ENCODE measurements around the gene TIPARP.
A peak's percentile ranks its signal among the peaks of the same experiment; 100 is the strongest.
"Not testable (repeated sequence)": the region's sequence is repeated elsewhere in the genome, so short reads cannot be mapped to it uniquely, and the experiment has no call there.

The TIPARP gene

GRCh38 chr3:156639414-156640023 lies 34.9 kb upstream of the TIPARP start:
- H3K4me3 Mint-ChIP-seq: no peak overlapping the region
- peaks cover 15% of the 10 kb centered on the region for H3K4me1 Mint-ChIP-seq
- ATAC-seq: no peak

GRCh38 chr3:156641618-156641975 lies 32.8 kb upstream of the TIPARP start:
- H3K9me3 Mint-ChIP-seq: no peaks in the 10 kb centered on the region
- peaks cover 15% of the 10 kb centered on the region for H3K4me1 Mint-ChIP-seq
- DNase-seq (ENCODE audit: low spot score in 2 of 2) (no peak), ATAC-seq (no peak)
- no peaks in the 10 kb centered on the region for H3K36me3 Mint-ChIP-seq
- H3K27ac Mint-ChIP-seq: no peak overlapping the region
- H3K4me3 Mint-ChIP-seq: no peak overlapping the region

More at GRCh38 chr3:156639414-156640023, 34.9 kb upstream of the TIPARP start:
- DNase-seq (ENCODE audit: low spot score in 2 of 2): no peak
- Mint-ChIP-seq H3K36me3 (no peaks in the 10 kb centered on the region), H3K27ac (no peak overlapping the region), H3K9me3 (no peaks in the 10 kb centered on the region)

- H3K4me1 Mint-ChIP-seq: peaks cover 19% of the 10 kb centered on the region
These were observed 31.4 kb upstream of the TIPARP start for GRCh38 chr3:156642750-156643728.

GRCh38 chr3:156643729-156644389 lies 30.5 kb upstream of the TIPARP start:
- Mint-ChIP-seq H3K36me3 (no peaks in the 10 kb centered on the region), H3K27ac (peak overlapping the region; percentile 59), H3K9me3 (no peaks in the 10 kb centered on the region), H3K4me3 (peak overlapping the region; percentile 43), H3K4me1 (peaks cover 26% of the 10 kb centered on the region)
- no peak for DNase-seq (ENCODE audit: low spot score in 2 of 2)
- peak; percentile 87 for ATAC-seq

More at GRCh38 chr3:156642750-156643728, 31.4 kb upstream of the TIPARP start:
- peak overlapping the region; percentile 43 for H3K4me3 Mint-ChIP-seq
- ATAC-seq: peak; percentile 52
- peak overlapping the region; percentile 59 for H3K27ac Mint-ChIP-seq
- no peaks in the 10 kb centered on the region for H3K9me3 Mint-ChIP-seq
- H3K36me3 Mint-ChIP-seq: no peaks in the 10 kb centered on the region
- DNase-seq (ENCODE audit: low spot score in 2 of 2): no peak

- no peaks in the 10 kb centered on the region for H3K9me3 Mint-ChIP-seq
- no peak overlapping the region for H3K27ac Mint-ChIP-seq
- H3K36me3 Mint-ChIP-seq: no peaks in the 10 kb centered on the region
- DNase-seq (ENCODE audit: low spot score in 2 of 2) (no peak), ATAC-seq (no peak)
- H3K4me3 Mint-ChIP-seq: no peak overlapping the region
- H3K4me1 Mint-ChIP-seq: peaks cover 26% of the 10 kb centered on the region
These were observed 29.4 kb upstream of the TIPARP start for GRCh38 chr3:156644958-156645357.

- ATAC-seq (no peak), DNase-seq (ENCODE audit: low spot score in 2 of 2) (no peak)
- no peaks in the 10 kb centered on the region for H3K36me3 Mint-ChIP-seq
- H3K4me3 Mint-ChIP-seq: no peak overlapping the region
- H3K27ac Mint-ChIP-seq: no peak overlapping the region
- peaks cover 26% of the 10 kb centered on the region for H3K4me1 Mint-ChIP-seq
- no peaks in the 10 kb centered on the region for H3K9me3 Mint-ChIP-seq
These were observed 27.4 kb upstream of the TIPARP start for GRCh38 chr3:156646958-156647357.

GRCh38 chr3:156648086-156648485 lies 26.3 kb upstream of the TIPARP start:
- no peak overlapping the region for H3K27ac Mint-ChIP-seq
- no peaks in the 10 kb centered on the region for H3K36me3 Mint-ChIP-seq
- ATAC-seq (peak; percentile 70), DNase-seq (ENCODE audit: low spot score in 2 of 2) (no peak)
- peaks cover 23% of the 10 kb centered on the region for H3K4me1 Mint-ChIP-seq
- no peak overlapping the region for H3K4me3 Mint-ChIP-seq
- H3K9me3 Mint-ChIP-seq: no peaks in the 10 kb centered on the region

- no peak for ATAC-seq
These were observed 24.7 kb upstream of the TIPARP start for GRCh38 chr3:156649681-156650080.

GRCh38 chr3:156652661-156653060 lies 21.7 kb upstream of the TIPARP start:
- DNase-seq (ENCODE audit: low spot score in 2 of 2); H3K27ac Mint-ChIP-seq; H3K4me3 Mint-ChIP-seq; H3K36me3 Mint-ChIP-seq; ATAC-seq; H3K9me3 Mint-ChIP-seq: not testable (repeated sequence)
- H3K4me1 Mint-ChIP-seq: peaks cover 10% of the 10 kb centered on the region

More at GRCh38 chr3:156649681-156650080, 24.7 kb upstream of the TIPARP start:
- no peak for DNase-seq (ENCODE audit: low spot score in 2 of 2)
- Mint-ChIP-seq H3K36me3 (no peaks in the 10 kb centered on the region), H3K27ac (no peak overlapping the region), H3K4me1 (peaks cover 10% of the 10 kb centered on the region), H3K9me3 (no peaks in the 10 kb centered on the region), H3K4me3 (no peak overlapping the region)

- H3K27ac Mint-ChIP-seq: no peak overlapping the region
- H3K4me1 Mint-ChIP-seq: no peaks in the 10 kb centered on the region
- DNase-seq (ENCODE audit: low spot score in 2 of 2): no peak
- no peak overlapping the region for H3K4me3 Mint-ChIP-seq
- ATAC-seq: no peak
- no peaks in the 10 kb centered on the region for H3K9me3 Mint-ChIP-seq
- no peaks in the 10 kb centered on the region for H3K36me3 Mint-ChIP-seq
These were observed 19.6 kb upstream of the TIPARP start for GRCh38 chr3:156654834-156655233.

GRCh38 chr3:156655819-156656550 lies 18.4 kb upstream of the TIPARP start:
- no peaks in the 10 kb centered on the region for H3K9me3 Mint-ChIP-seq
- no peak overlapping the region for H3K4me3 Mint-ChIP-seq
- ATAC-seq (no peak), DNase-seq (ENCODE audit: low spot score in 2 of 2) (no peak)
- no peaks in the 10 kb centered on the region for H3K4me1 Mint-ChIP-seq
- no peak overlapping the region for H3K27ac Mint-ChIP-seq
- H3K36me3 Mint-ChIP-seq: no peaks in the 10 kb centered on the region

- DNase-seq (ENCODE audit: low spot score in 2 of 2): no peak
These were observed 16.9 kb upstream of the TIPARP start for GRCh38 chr3:156657440-156657839.

GRCh38 chr3:156657862-156658731 lies 16.3 kb upstream of the TIPARP start:
- Mint-ChIP-seq H3K9me3 (no peaks in the 10 kb centered on the region), H3K4me3 (no peak overlapping the region), H3K27ac (no peak overlapping the region), H3K4me1 (no peaks in the 10 kb centered on the region), H3K36me3 (no peaks in the 10 kb centered on the region)
- ATAC-seq (no peak), DNase-seq (ENCODE audit: low spot score in 2 of 2) (no peak)

More at GRCh38 chr3:156657440-156657839, 16.9 kb upstream of the TIPARP start:
- Mint-ChIP-seq H3K9me3 (no peaks in the 10 kb centered on the region), H3K4me3 (no peak overlapping the region), H3K27ac (no peak overlapping the region), H3K4me1 (no peaks in the 10 kb centered on the region), H3K36me3 (no peaks in the 10 kb centered on the region)
- no peak for ATAC-seq

- H3K4me3 Mint-ChIP-seq: no peak overlapping the region
- DNase-seq (ENCODE audit: low spot score in 2 of 2) (no peak), ATAC-seq (no peak)
- H3K4me1 Mint-ChIP-seq: peaks cover under 1% of the 10 kb centered on the region
- H3K36me3 Mint-ChIP-seq: no peaks in the 10 kb centered on the region
- H3K9me3 Mint-ChIP-seq: no peaks in the 10 kb centered on the region
- no peak overlapping the region for H3K27ac Mint-ChIP-seq
These were observed 15.7 kb upstream of the TIPARP start for GRCh38 chr3:156658732-156659090.

All from stimulated activated effector memory CD8-positive, alpha-beta T cell treated with anti-CD3 and anti-CD28 coated beads, Interleukin-12 subunit alpha, Interleukin-12 subunit beta, amount 100 ng/mL, for 72 hours (primary cell).